Stomach smooth muscle (tissue), 2 donors: ENCODE measurements around the gene NHSL1.
A peak's percentile ranks its signal among the peaks of the same experiment; 100 is the strongest.

ENCODE experiments used
- H3K27ac ChIP-seq: one replicate; pipeline ENCODE4 v1.7.0; 2013; ENCODE audit warnings: mild to moderate bottlenecking, low read length, inconsistent platforms
- H3K27me3 ChIP-seq, 2 donors: one replicate each; pipeline ENCODE4 v1.7.0; 2013; ENCODE audit warnings: low read length in 2 of 2; ENCODE audit not compliant: insufficient read depth in 2 of 2, control insufficient read depth in 1 of 2
- H3K36me3 ChIP-seq, 2 donors: one replicate each; pipeline ENCODE4 v1.7.0; 2013; ENCODE audit warnings: low read length in 2 of 2; ENCODE audit not compliant: control insufficient read depth in 2 of 2, insufficient read depth in 2 of 2
- H3K4me1 ChIP-seq: one replicate; pipeline ENCODE4 v1.7.0; 2013; ENCODE audit warnings: low read length; ENCODE audit not compliant: control insufficient read depth, insufficient read depth
- H3K4me3 ChIP-seq, 2 donors: one replicate each; pipeline ENCODE4 v1.7.0; 2013; ENCODE audit warnings: low read length in 2 of 2
- H3K9ac ChIP-seq, 2 donors: one replicate each; pipeline ENCODE4 v1.7.0; 2013; ENCODE audit warnings: low read length in 2 of 2, mild to moderate bottlenecking in 1 of 2
- H3K9me3 ChIP-seq, 2 donors: one replicate each; pipeline ENCODE4 v1.7.0; 2013; ENCODE audit warnings: low read length in 2 of 2; ENCODE audit not compliant: control insufficient read depth in 2 of 2
- donor health status: healthy.
- donor health status: Pancreatic carcinoma.

The NHSL1 gene

GRCh38 chr6:138416206-138416605, 83.1 kb downstream of the NHSL1 start:
- Histone ChIP-seq H3K4me1 (no peaks in the 10 kb centered on the region), H3K27ac (no peak overlapping the region), H3K4me3 (no peak overlapping the region), H3K36me3 (peaks cover 26 to 38% of the 10 kb centered on the region in 2 donors), H3K9ac (no peak overlapping the region), H3K27me3 (no peaks in the 10 kb centered on the region), H3K9me3 (no peaks in the 10 kb centered on the region)

GRCh38 chr6:138415125-138415524, 84.2 kb downstream of the NHSL1 start:
- peaks cover 32 to 43% of the 10 kb centered on the region in 2 donors for H3K36me3 ChIP-seq
- H3K9ac ChIP-seq = no peak overlapping the region
- no peaks in the 10 kb centered on the region for H3K4me1 ChIP-seq
- H3K4me3 ChIP-seq = no peak overlapping the region
- no peaks in the 10 kb centered on the region for H3K27me3 ChIP-seq
- H3K9me3 ChIP-seq = no peaks in the 10 kb centered on the region
- no peak overlapping the region for H3K27ac ChIP-seq

GRCh38 chr6:138410972-138411880, 88.1 kb downstream of the NHSL1 start:
- H3K27ac ChIP-seq = no peak overlapping the region
- peaks cover 47 to 69% of the 10 kb centered on the region in 2 donors for H3K36me3 ChIP-seq

GRCh38 chr6:138410048-138410735, 89.1 kb downstream of the NHSL1 start:
- Histone ChIP-seq H3K9me3 (no peaks in the 10 kb centered on the region), H3K36me3 (peaks cover 41 to 69% of the 10 kb centered on the region in 2 donors), H3K9ac (no peak overlapping the region), H3K27ac (no peak overlapping the region), H3K27me3 (no peaks in the 10 kb centered on the region), H3K4me3 (no peak overlapping the region), H3K4me1 (peaks cover 3% of the 10 kb centered on the region)

More at GRCh38 chr6:138410972-138411880, 88.1 kb downstream of the NHSL1 start:
- Histone ChIP-seq H3K9ac (no peak overlapping the region), H3K27me3 (no peaks in the 10 kb centered on the region), H3K4me3 (no peak overlapping the region), H3K9me3 (no peaks in the 10 kb centered on the region), H3K4me1 (peaks cover 3% of the 10 kb centered on the region)

- Histone ChIP-seq H3K36me3 (peaks cover 21 to 44% of the 10 kb centered on the region in 2 donors), H3K9ac (no peak overlapping the region), H3K9me3 (no peaks in the 10 kb centered on the region), H3K4me3 (no peak overlapping the region), H3K27ac (no peak overlapping the region), H3K4me1 (peaks cover 12% of the 10 kb centered on the region), H3K27me3 (no peaks in the 10 kb centered on the region)
These were observed 92.9 kb downstream of the NHSL1 start for GRCh38 chr6:138406443-138406842.

GRCh38 chr6:138405816-138406413, 93.4 kb downstream of the NHSL1 start:
- H3K4me1 ChIP-seq = peaks cover 12% of the 10 kb centered on the region
- no peak overlapping the region for H3K9ac ChIP-seq
- H3K27me3 ChIP-seq = no peaks in the 10 kb centered on the region
- H3K27ac ChIP-seq = no peak overlapping the region
- H3K9me3 ChIP-seq = no peaks in the 10 kb centered on the region
- no peak overlapping the region for H3K4me3 ChIP-seq
- H3K36me3 ChIP-seq = peaks cover 20 to 40% of the 10 kb centered on the region in 2 donors

GRCh38 chr6:138404666-138405337, 94.5 kb downstream of the NHSL1 start:
- Histone ChIP-seq H3K36me3 (peaks cover 12 to 33% of the 10 kb centered on the region in 2 donors), H3K27me3 (no peaks in the 10 kb centered on the region), H3K9me3 (no peaks in the 10 kb centered on the region), H3K4me1 (peaks cover 12% of the 10 kb centered on the region), H3K27ac (peak overlapping the region; percentile 90), H3K9ac (peak overlapping the region; percentile 86 to 90), H3K4me3 (peak overlapping the region; percentile 61 to 91)

GRCh38 chr6:138403801-138404665, 95.3 kb downstream of the NHSL1 start, which contains the start of gene HEBP2:
HEBP2 (plus strand) TSS chr6:138404223; CDS start chr6:138404496, 273 bp downstream.
- Histone ChIP-seq H3K36me3 (peaks cover 9 to 26% of the 10 kb centered on the region in 2 donors), H3K9me3 (no peaks in the 10 kb centered on the region), H3K27ac (peak within 1 kb of the TSS; percentile 90), H3K9ac (peak within 1 kb of the TSS; percentile 90), H3K4me3 (peak within 1 kb of the TSS; percentile 61 to 91), H3K27me3 (no peaks in the 10 kb centered on the region), H3K4me1 (peaks cover 12% of the 10 kb centered on the region)

GRCh38 chr6:138403324-138403800, 95.9 kb downstream of the NHSL1 start:
- Histone ChIP-seq H3K27ac (peak overlapping the region; percentile 90), H3K9ac (peak overlapping the region; percentile 90), H3K36me3 (peaks cover 6 to 19% of the 10 kb centered on the region in 2 donors), H3K9me3 (no peaks in the 10 kb centered on the region), H3K27me3 (no peaks in the 10 kb centered on the region), H3K4me3 (peak overlapping the region; percentile 61 to 91), H3K4me1 (peaks cover 12% of the 10 kb centered on the region)
